ENCODE data around the gene SIMC1. TPM values are rescaled to one million over a fixed set of nuclear protein-coding genes. Genes with fewer than 3 reads are reported as not detected.
"Not testable (repeated sequence)": the region's sequence is repeated elsewhere in the genome, so short reads cannot be mapped to it uniquely, and the experiment has no call there.

SIMC1 gene
- total RNA-seq (2014; rRNA removed; shearing (Covaris generic)): 4.4 and 5.4 TPM in 2 replicates
- 10.1 and 12.5 TPM in 2 replicates for polyA plus RNA-seq (2015; cell fraction: cytosol; rRNA removed)
- 5.6 and 13.5 TPM in 2 replicates for polyA plus RNA-seq (2015; cell fraction: nucleus; rRNA removed)

- in situ Hi-C loops (cut with HindIII; ENCODE audit: low pct_unique_long_range_greater_than_20kb, low sequenced_read_pairs): not testable (repeated sequence)
- peak; percentile 1 for DNase-seq (ENCODE audit: low read depth, low spot score)
Measured at GRCh38 chr5:176237971-176238644, at the start of gene SIMC1. Gene SIMC1, plus strand, starts transcription at chr5:176238424. Its CDS starts 85 bp downstream, at chr5:176238509.

- no peak for DNase-seq (ENCODE audit: low read depth, low spot score)
- in situ Hi-C loops (cut with HindIII; ENCODE audit: low pct_unique_long_range_greater_than_20kb, low sequenced_read_pairs): no loop called here
Measured at GRCh38 chr5:176188506-176189193, 49.6 kb upstream of the SIMC1 start.

GRCh38 chr5:176189857-176190256, 48.4 kb upstream of the SIMC1 start:
- in situ Hi-C loops (cut with HindIII; ENCODE audit: low pct_unique_long_range_greater_than_20kb, low sequenced_read_pairs): no loop called here
- no peak for DNase-seq (ENCODE audit: low read depth, low spot score)

GRCh38 chr5:176190886-176191755, 47.1 kb upstream of the SIMC1 start:
- in situ Hi-C loops (cut with HindIII; ENCODE audit: low pct_unique_long_range_greater_than_20kb, low sequenced_read_pairs): no loop called here
- DNase-seq (ENCODE audit: low read depth, low spot score): no peak

- in situ Hi-C loops (cut with HindIII; ENCODE audit: low pct_unique_long_range_greater_than_20kb, low sequenced_read_pairs): no loop called here
- no peak for DNase-seq (ENCODE audit: low read depth, low spot score)
Measured at GRCh38 chr5:176192094-176192721, 46.0 kb upstream of the SIMC1 start.

GRCh38 chr5:176192722-176193117, 45.5 kb upstream of the SIMC1 start:
- DNase-seq (ENCODE audit: low read depth, low spot score); in situ Hi-C loops (cut with HindIII; ENCODE audit: low pct_unique_long_range_greater_than_20kb, low sequenced_read_pairs): not testable (repeated sequence)

GRCh38 chr5:176193636-176194035, 44.6 kb upstream of the SIMC1 start:
- in situ Hi-C loops (cut with HindIII; ENCODE audit: low pct_unique_long_range_greater_than_20kb, low sequenced_read_pairs): not testable (repeated sequence)

GRCh38 chr5:176194238-176195083, 43.8 kb upstream of the SIMC1 start:
- in situ Hi-C loops (cut with HindIII; ENCODE audit: low pct_unique_long_range_greater_than_20kb, low sequenced_read_pairs); DNase-seq (ENCODE audit: low read depth, low spot score): not testable (repeated sequence)

More at GRCh38 chr5:176193636-176194035, 44.6 kb upstream of the SIMC1 start:
- DNase-seq (ENCODE audit: low read depth, low spot score): not testable (repeated sequence)

- in situ Hi-C loops (cut with HindIII; ENCODE audit: low pct_unique_long_range_greater_than_20kb, low sequenced_read_pairs); DNase-seq (ENCODE audit: low read depth, low spot score): not testable (repeated sequence)
Measured at GRCh38 chr5:176195084-176195413, 43.2 kb upstream of the SIMC1 start.

- in situ Hi-C loops (cut with HindIII; ENCODE audit: low pct_unique_long_range_greater_than_20kb, low sequenced_read_pairs); DNase-seq (ENCODE audit: low read depth, low spot score): not testable (repeated sequence)
Measured at GRCh38 chr5:176195487-176196207, 42.6 kb upstream of the SIMC1 start.

- DNase-seq (ENCODE audit: low read depth, low spot score); in situ Hi-C loops (cut with HindIII; ENCODE audit: low pct_unique_long_range_greater_than_20kb, low sequenced_read_pairs): not testable (repeated sequence)
Measured at GRCh38 chr5:176196781-176197180, 41.4 kb upstream of the SIMC1 start.

GRCh38 chr5:176197234-176197858, 40.9 kb upstream of the SIMC1 start:
- in situ Hi-C loops (cut with HindIII; ENCODE audit: low pct_unique_long_range_greater_than_20kb, low sequenced_read_pairs): not testable (repeated sequence)

GRCh38 chr5:176198299-176198698, 39.9 kb upstream of the SIMC1 start:
- DNase-seq (ENCODE audit: low read depth, low spot score); in situ Hi-C loops (cut with HindIII; ENCODE audit: low pct_unique_long_range_greater_than_20kb, low sequenced_read_pairs): not testable (repeated sequence)

More at GRCh38 chr5:176197234-176197858, 40.9 kb upstream of the SIMC1 start:
- DNase-seq (ENCODE audit: low read depth, low spot score): not testable (repeated sequence)

GRCh38 chr5:176198991-176199733, 39.1 kb upstream of the SIMC1 start:
- DNase-seq (ENCODE audit: low read depth, low spot score); in situ Hi-C loops (cut with HindIII; ENCODE audit: low pct_unique_long_range_greater_than_20kb, low sequenced_read_pairs): not testable (repeated sequence)

GRCh38 chr5:176199803-176200399, 38.3 kb upstream of the SIMC1 start:
- DNase-seq (ENCODE audit: low read depth, low spot score); in situ Hi-C loops (cut with HindIII; ENCODE audit: low pct_unique_long_range_greater_than_20kb, low sequenced_read_pairs): not testable (repeated sequence)

Measured in SK-MEL-5 (cell line).